Measurements from ENCODE around the gene MAFB. TPM values are rescaled to one million over a fixed set of nuclear protein-coding genes. Genes with fewer than 3 reads are reported as not detected.

MAFB gene
- total RNA-seq, 1 experiment from 2014 or later = 0.85 TPM

- Mint-ChIP-seq H3K9me3 (no peaks in the 10 kb centered on the region), H3K27me3 (ENCODE audit: low read depth) (peaks cover 2% of the 10 kb centered on the region; the same call in 1 of the 2 replicates), H3K36me3 (ENCODE audit: insufficient read depth in 1 of 3, low read depth in 3 of 3) (no peaks in the 10 kb centered on the region), H3K4me3 (no peak overlapping the region), H3K4me1 (peaks cover 0 to 6% of the 10 kb centered on the region in 2 experiments; a peak in 2 of 4 replicates), H3K27ac (no peak overlapping the region)
- WGBS (ENCODE audit: extremely low coverage, insufficient read length, low lambda C conversion rate) = no CpG with 5 or more reads among the region's 6 CpGs
- no peak overlapping the region for H2AFZ ChIP-seq (ENCODE audit: low read length)
- no peaks in the 10 kb centered on the region for H3K27me3 ChIP-seq (ENCODE audit: insufficient read depth, low read length)
- no peak overlapping the region for H4K91ac ChIP-seq (ENCODE audit: insufficient read length, low read depth, low read length)
- H3K79me2 ChIP-seq (ENCODE audit: insufficient read depth, low read length) = no peaks in the 10 kb centered on the region
- no peak overlapping the region for H3T11ph ChIP-seq (ENCODE audit: low read length)
- H3K18ac ChIP-seq (ENCODE audit: insufficient read length, low read depth, low read length) = no peak overlapping the region
- DNase-seq = no peak
- no peak overlapping the region for H2BK120ac ChIP-seq (ENCODE audit: low read depth, low read length, poor library complexity, severe bottlenecking)
- H3K14ac ChIP-seq (ENCODE audit: insufficient read depth, low read length) = no peak overlapping the region
- no peak overlapping the region for H2BK15ac ChIP-seq (ENCODE audit: low read depth, low read length)
- no peak overlapping the region for H2AK5ac ChIP-seq (ENCODE audit: insufficient read length, low read length)
- no peak overlapping the region for H3K9ac ChIP-seq (ENCODE audit: extremely low read depth, insufficient read length, low read length)
- no peak overlapping the region for H4K8ac ChIP-seq (replicated peaks; ENCODE audit: insufficient read length, low read depth, low read length)
- no peaks in the 10 kb centered on the region for H3K79me1 ChIP-seq (ENCODE audit: insufficient read depth, low read depth, low read length, poor library complexity, severe bottlenecking)
- H2BK20ac ChIP-seq (ENCODE audit: low read depth, low read length, poor library complexity, severe bottlenecking) = no peak overlapping the region
- H2BK5ac ChIP-seq (ENCODE audit: insufficient read length, low read length) = no peak overlapping the region
- H3K9me3 ChIP-seq (ENCODE audit: control insufficient read depth, low read depth, low read length) = no peaks in the 10 kb centered on the region
- TF ChIP-seq CTCF (conservative IDR thresholded peaks at IDR 0.05) = no peak
- no peak overlapping the region for H3K27ac ChIP-seq (ENCODE audit: insufficient read length, low read depth, low read length)
- H3K23ac ChIP-seq (ENCODE audit: insufficient read length, low read depth, low read length) = no peak overlapping the region
- H3K4ac ChIP-seq (ENCODE audit: low read depth, low read length) = no peak overlapping the region
- H4K5ac ChIP-seq (ENCODE audit: insufficient read length, low read depth, low read length) = no peak overlapping the region
- H3K4me1 ChIP-seq (ENCODE audit: insufficient read depth, low read length) = no peaks in the 10 kb centered on the region
- H3K56ac ChIP-seq (ENCODE audit: insufficient read length, low read depth, low read length) = no peak overlapping the region
- H2BK12ac ChIP-seq (ENCODE audit: insufficient read length, low read depth, low read length) = no peak overlapping the region
- no peaks in the 10 kb centered on the region for H3K23me2 ChIP-seq (ENCODE audit: insufficient read length, low read depth, low read length, poor library complexity, severe bottlenecking)
- H4K20me1 ChIP-seq (ENCODE audit: control insufficient read depth, insufficient read depth, insufficient read length) = no peaks in the 10 kb centered on the region
- H3K4me2 ChIP-seq (ENCODE audit: insufficient read depth, insufficient read length, low read length) = no peak overlapping the region
Observed at GRCh38 chr20:40713508-40713907, 24.5 kb upstream of the MAFB start.
